ENCODE measurements around the gene USP25. TPM values are rescaled to one million over a fixed set of nuclear protein-coding genes. Genes with fewer than 3 reads are reported as not detected.

The USP25 gene, protein sequence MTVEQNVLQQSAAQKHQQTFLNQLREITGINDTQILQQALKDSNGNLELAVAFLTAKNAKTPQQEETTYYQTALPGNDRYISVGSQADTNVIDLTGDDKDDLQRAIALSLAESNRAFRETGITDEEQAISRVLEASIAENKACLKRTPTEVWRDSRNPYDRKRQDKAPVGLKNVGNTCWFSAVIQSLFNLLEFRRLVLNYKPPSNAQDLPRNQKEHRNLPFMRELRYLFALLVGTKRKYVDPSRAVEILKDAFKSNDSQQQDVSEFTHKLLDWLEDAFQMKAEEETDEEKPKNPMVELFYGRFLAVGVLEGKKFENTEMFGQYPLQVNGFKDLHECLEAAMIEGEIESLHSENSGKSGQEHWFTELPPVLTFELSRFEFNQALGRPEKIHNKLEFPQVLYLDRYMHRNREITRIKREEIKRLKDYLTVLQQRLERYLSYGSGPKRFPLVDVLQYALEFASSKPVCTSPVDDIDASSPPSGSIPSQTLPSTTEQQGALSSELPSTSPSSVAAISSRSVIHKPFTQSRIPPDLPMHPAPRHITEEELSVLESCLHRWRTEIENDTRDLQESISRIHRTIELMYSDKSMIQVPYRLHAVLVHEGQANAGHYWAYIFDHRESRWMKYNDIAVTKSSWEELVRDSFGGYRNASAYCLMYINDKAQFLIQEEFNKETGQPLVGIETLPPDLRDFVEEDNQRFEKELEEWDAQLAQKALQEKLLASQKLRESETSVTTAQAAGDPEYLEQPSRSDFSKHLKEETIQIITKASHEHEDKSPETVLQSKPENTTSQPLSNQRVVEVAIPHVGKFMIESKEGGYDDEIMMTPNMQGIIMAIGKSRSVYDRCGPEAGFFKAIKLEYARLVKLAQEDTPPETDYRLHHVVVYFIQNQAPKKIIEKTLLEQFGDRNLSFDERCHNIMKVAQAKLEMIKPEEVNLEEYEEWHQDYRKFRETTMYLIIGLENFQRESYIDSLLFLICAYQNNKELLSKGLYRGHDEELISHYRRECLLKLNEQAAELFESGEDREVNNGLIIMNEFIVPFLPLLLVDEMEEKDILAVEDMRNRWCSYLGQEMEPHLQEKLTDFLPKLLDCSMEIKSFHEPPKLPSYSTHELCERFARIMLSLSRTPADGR
- 11.6 to 16.4 TPM (median 13.7 TPM) in 5 replicates for total RNA-seq (2022; extraction: Qiagen RNA extraction)

GRCh38 chr21:15729674-15730483 lies at the start of gene USP25:
TSS of gene USP25 (plus strand) at chr21:15729982. CDS start at chr21:15730394, 412 bp downstream.

All from A549 treated with dexamethasone at 1 μM for 4 hours (cell line).